ENCODE data around the gene AGAP3. TPM values are rescaled to one million over a fixed set of nuclear protein-coding genes. Genes with fewer than 3 reads are reported as not detected.

Gene AGAP3
- total RNA-seq, 1 donor from 2014 or later = 206 TPM

GRCh38 chr7:151176401-151176800 is 90.1 kb downstream of the AGAP3 start:
- Mint-ChIP-seq H3K9me3 (ENCODE audit: unreplicated experiment) (no peaks in the 10 kb centered on the region), H3K4me3 (ENCODE audit: unreplicated experiment) (peak overlapping the region; percentile 31), H3K36me3 (ENCODE audit: low read depth, unreplicated experiment) (peaks cover 10% of the 10 kb centered on the region), H3K27me3 (ENCODE audit: unreplicated experiment) (peaks cover 15% of the 10 kb centered on the region), H3K4me1 (ENCODE audit: unreplicated experiment) (peaks cover 9% of the 10 kb centered on the region), H3K27ac (ENCODE audit: unreplicated experiment) (no peak overlapping the region)
- DNase-seq (ENCODE audit: low spot score) = no peak
- TF ChIP-seq CTCF (IDR thresholded peaks at IDR 0.05; ENCODE audit: unreplicated experiment) = no peak

- Mint-ChIP-seq H3K9me3 (ENCODE audit: unreplicated experiment) (no peaks in the 10 kb centered on the region), H3K36me3 (ENCODE audit: low read depth, unreplicated experiment) (peaks cover 10% of the 10 kb centered on the region)
- DNase-seq (ENCODE audit: low spot score) = no peak
Observed at GRCh38 chr7:151177310-151177709, 91.0 kb downstream of the AGAP3 start.

GRCh38 chr7:151178236-151178635 is 92.0 kb downstream of the AGAP3 start:
- H3K27ac Mint-ChIP-seq (ENCODE audit: unreplicated experiment) = no peak overlapping the region
- peaks cover 16% of the 10 kb centered on the region for H3K27me3 Mint-ChIP-seq (ENCODE audit: unreplicated experiment)
- no peak overlapping the region for H3K4me3 Mint-ChIP-seq (ENCODE audit: unreplicated experiment)
- H3K36me3 Mint-ChIP-seq (ENCODE audit: low read depth, unreplicated experiment) = peaks cover 5% of the 10 kb centered on the region
- H3K9me3 Mint-ChIP-seq (ENCODE audit: unreplicated experiment) = no peaks in the 10 kb centered on the region
- peaks cover 9% of the 10 kb centered on the region for H3K4me1 Mint-ChIP-seq (ENCODE audit: unreplicated experiment)
- DNase-seq (ENCODE audit: low spot score) = no peak
- TF ChIP-seq CTCF (IDR thresholded peaks at IDR 0.05; ENCODE audit: unreplicated experiment) = no peak

More at GRCh38 chr7:151177310-151177709, 91.0 kb downstream of the AGAP3 start:
- H3K27ac Mint-ChIP-seq (ENCODE audit: unreplicated experiment) = no peak overlapping the region
- TF ChIP-seq CTCF (IDR thresholded peaks at IDR 0.05; ENCODE audit: unreplicated experiment) = no peak
- H3K27me3 Mint-ChIP-seq (ENCODE audit: unreplicated experiment) = peaks cover 18% of the 10 kb centered on the region
- peaks cover 9% of the 10 kb centered on the region for H3K4me1 Mint-ChIP-seq (ENCODE audit: unreplicated experiment)
- H3K4me3 Mint-ChIP-seq (ENCODE audit: unreplicated experiment) = no peak overlapping the region

- no peak for TF ChIP-seq CTCF (IDR thresholded peaks at IDR 0.05; ENCODE audit: unreplicated experiment)
- no peak for DNase-seq (ENCODE audit: low spot score)
- Mint-ChIP-seq H3K4me1 (ENCODE audit: unreplicated experiment) (peaks cover 9% of the 10 kb centered on the region), H3K4me3 (ENCODE audit: unreplicated experiment) (no peak overlapping the region), H3K36me3 (ENCODE audit: low read depth, unreplicated experiment) (no peaks in the 10 kb centered on the region), H3K27ac (ENCODE audit: unreplicated experiment) (no peak overlapping the region), H3K27me3 (ENCODE audit: unreplicated experiment) (peaks cover 14% of the 10 kb centered on the region), H3K9me3 (ENCODE audit: unreplicated experiment) (no peaks in the 10 kb centered on the region)
Observed at GRCh38 chr7:151178831-151179230, 92.6 kb downstream of the AGAP3 start.

- no peak overlapping the region for H3K4me3 Mint-ChIP-seq (ENCODE audit: unreplicated experiment)
Observed at GRCh38 chr7:151179287-151179860, 93.1 kb downstream of the AGAP3 start.

More at GRCh38 chr7:151179287-151179860, 93.1 kb downstream of the AGAP3 start:
- no peak for TF ChIP-seq CTCF (IDR thresholded peaks at IDR 0.05; ENCODE audit: unreplicated experiment)
- Mint-ChIP-seq H3K27ac (ENCODE audit: unreplicated experiment) (peak overlapping the region; percentile 11), H3K9me3 (ENCODE audit: unreplicated experiment) (no peaks in the 10 kb centered on the region), H3K4me1 (ENCODE audit: unreplicated experiment) (peaks cover 9% of the 10 kb centered on the region), H3K36me3 (ENCODE audit: low read depth, unreplicated experiment) (no peaks in the 10 kb centered on the region), H3K27me3 (ENCODE audit: unreplicated experiment) (peaks cover 14% of the 10 kb centered on the region)
- no peak for DNase-seq (ENCODE audit: low spot score)
